Neutrophil (primary cell): Measurements from ENCODE around the gene ZG16.

Experiments
- H3K27ac ChIP-seq: fragments of 200-600 bp; sonication (generic); 2 replicates; pipeline ENCODE4 v1.5.1; 2016; ENCODE audit warnings: mild to moderate bottlenecking, moderate library complexity
- H3K27me3 ChIP-seq: fragments of 200-600 bp; sonication (generic); 2 replicates; pipeline ENCODE4 v1.6.0; 2016; ENCODE audit warnings: mild to moderate bottlenecking
- H3K36me3 ChIP-seq: fragments of 200-600 bp; sonication (generic); 2 replicates; pipeline ENCODE4 v1.5.1; 2017
- H3K4me1 ChIP-seq, 2 experiments: fragments of 200-600 bp in 1 of 2; sonication (generic) in 1 of 2; 1 replicate in 1 of 2; 2 replicates in 1 of 2; pipeline versions ENCODE4 v1.5.1 to v1.6.1; 2013 to 2016; ENCODE audit warnings: low read depth in 1 of 2, low read length in 1 of 2, mild to moderate bottlenecking in 1 of 2, moderate library complexity in 1 of 2; ENCODE audit not compliant: control insufficient read depth in 1 of 2, insufficient read depth in 1 of 2
- H3K4me3 ChIP-seq, 2 experiments: fragments of 200-600 bp in 1 of 2; sonication (generic) in 1 of 2; 1 replicate in 1 of 2; 2 replicates in 1 of 2; pipeline ENCODE4 v1.5.1; 2013 to 2016; ENCODE audit warnings: low read depth in 1 of 2, low read length in 1 of 2, mild to moderate bottlenecking in 1 of 2, moderate library complexity in 1 of 2
- H3K9me3 ChIP-seq: fragments of 200-600 bp; sonication (generic); 2 replicates; pipeline ENCODE4 v1.5.1; 2016
- CTCF ChIP-seq: fragments of 200-600 bp; sonication (generic); IDR thresholded peaks from 2 replicates; pipeline ENCODE4 v1.5.1; 2016; ENCODE audit warnings: antibody characterized with exemption

ZG16 gene

GRCh38 chr16:29794231-29794710 is 16.2 kb downstream of the ZG16 start:
- H3K36me3 ChIP-seq, result peaks cover 5% of the 10 kb centered on the region
- no peak for TF ChIP-seq CTCF
- H3K27me3 ChIP-seq, result no peaks in the 10 kb centered on the region
- no peak overlapping the region for H3K4me3 ChIP-seq
- H3K9me3 ChIP-seq, result no peaks in the 10 kb centered on the region
- peaks cover 35 to 50% of the 10 kb centered on the region in 2 experiments for H3K4me1 ChIP-seq
- H3K27ac ChIP-seq, result peak overlapping the region; percentile 61

- no peak for TF ChIP-seq CTCF
- Histone ChIP-seq H3K36me3 (peaks cover 7% of the 10 kb centered on the region), H3K4me3 (no peak overlapping the region), H3K9me3 (no peaks in the 10 kb centered on the region), H3K27ac (peak overlapping the region; percentile 99), H3K27me3 (no peaks in the 10 kb centered on the region), H3K4me1 (peaks cover 15 to 19% of the 10 kb centered on the region in 2 experiments)
Measured at GRCh38 chr16:29802416-29802935, 24.4 kb downstream of the ZG16 start.

GRCh38 chr16:29804020-29804419 is 26.0 kb downstream of the ZG16 start:
- Histone ChIP-seq H3K27me3 (no peaks in the 10 kb centered on the region), H3K9me3 (no peaks in the 10 kb centered on the region), H3K27ac (peak overlapping the region; percentile 99), H3K4me3 (peak overlapping the region in 1 of 2 experiments; percentile 97), H3K4me1 (peaks cover 30 to 35% of the 10 kb centered on the region in 2 experiments), H3K36me3 (peaks cover 12% of the 10 kb centered on the region)
- TF ChIP-seq CTCF, result no peak

DNA sequence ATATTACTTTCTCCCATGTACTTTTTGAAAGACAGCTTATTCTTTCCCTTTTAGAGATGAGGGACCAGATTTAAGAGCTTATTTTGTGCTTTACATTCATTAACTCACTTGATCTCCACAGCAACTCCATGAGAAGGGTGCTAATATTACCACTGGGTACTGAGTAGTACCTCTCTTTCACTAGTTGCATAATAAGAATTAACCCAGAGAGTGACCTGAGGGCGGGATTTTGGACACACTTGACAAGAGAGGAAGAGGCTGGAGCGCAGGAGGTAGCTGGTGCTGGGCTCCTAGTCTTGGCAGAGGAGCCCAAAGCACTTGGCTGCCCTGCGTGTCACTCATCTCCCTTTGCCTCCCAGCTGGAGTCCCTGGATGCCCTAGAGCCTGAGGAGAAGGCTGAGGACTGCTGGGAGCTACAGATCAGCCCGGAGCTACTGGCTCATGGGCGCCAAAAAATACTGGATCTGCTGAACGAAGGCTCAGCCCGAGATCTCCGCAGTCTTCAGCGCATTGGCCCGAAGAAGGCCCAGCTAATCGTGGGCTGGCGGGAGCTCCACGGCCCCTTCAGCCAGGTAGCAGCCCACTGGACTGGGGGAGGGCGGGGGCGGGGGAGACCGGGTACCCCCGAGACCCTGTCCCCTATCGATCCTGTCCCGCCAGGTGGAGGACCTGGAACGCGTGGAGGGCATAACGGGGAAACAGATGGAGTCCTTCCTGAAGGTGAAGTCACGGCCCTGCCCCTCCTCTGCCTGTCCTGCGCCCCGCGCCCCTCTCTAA is 26.6 kb downstream of the ZG16 start:
- Histone ChIP-seq H3K4me1 (peaks cover 35 to 40% of the 10 kb centered on the region in 2 experiments), H3K9me3 (no peaks in the 10 kb centered on the region), H3K36me3 (peaks cover 14% of the 10 kb centered on the region), H3K27me3 (no peaks in the 10 kb centered on the region), H3K4me3 (peak overlapping the region; percentile 95 to 97), H3K27ac (peak overlapping the region; percentile 99)
- no peak for TF ChIP-seq CTCF

GRCh38 chr16:29805232-29806098 is 27.4 kb downstream of the ZG16 start:
- Histone ChIP-seq H3K9me3 (no peaks in the 10 kb centered on the region), H3K27me3 (no peaks in the 10 kb centered on the region), H3K4me1 (peaks cover 38 to 45% of the 10 kb centered on the region in 2 experiments), H3K36me3 (peaks cover 21% of the 10 kb centered on the region), H3K27ac (peak overlapping the region; percentile 99), H3K4me3 (peak overlapping the region; percentile 95 to 97)
- peak; percentile 62 for TF ChIP-seq CTCF
